Glutamatergic neuron (in vitro differentiated cells): ENCODE data around the gene NKIRAS1. TPM values are rescaled to one million over a fixed set of nuclear protein-coding genes. Genes with fewer than 3 reads are reported as not detected.
"Not testable (repeated sequence)": the region's sequence is repeated elsewhere in the genome, so short reads cannot be mapped to it uniquely, and the experiment has no call there.

Source experiments
- DNase-seq: peaks from one replicate; pipeline ENCODE4 v3.0.0; 2022
- H3K27ac Mint-ChIP-seq: one replicate; pipeline ENCODE4 v1.8.0; 2020; ENCODE audit warnings: mild to moderate bottlenecking, mixed read lengths, inconsistent platforms; ENCODE audit not compliant: unreplicated experiment
- H3K27me3 Mint-ChIP-seq: one replicate; pipeline ENCODE4 v1.8.0; 2020; ENCODE audit warnings: mild to moderate bottlenecking, moderate library complexity, mixed read lengths, inconsistent platforms; ENCODE audit not compliant: unreplicated experiment
- H3K36me3 Mint-ChIP-seq: one replicate; pipeline ENCODE4 v1.8.0; 2020; ENCODE audit warnings: mild to moderate bottlenecking, mixed read lengths, inconsistent platforms; ENCODE audit not compliant: unreplicated experiment
- H3K4me1 Mint-ChIP-seq: one replicate; pipeline ENCODE4 v1.8.0; 2020; ENCODE audit warnings: mild to moderate bottlenecking, low read depth, mixed read lengths, inconsistent platforms; ENCODE audit not compliant: unreplicated experiment
- H3K4me3 Mint-ChIP-seq: one replicate; pipeline ENCODE4 v1.8.0; 2020; ENCODE audit warnings: mild to moderate bottlenecking, mixed read lengths, inconsistent platforms; ENCODE audit not compliant: unreplicated experiment
- H3K9me3 Mint-ChIP-seq: one replicate; pipeline ENCODE4 v1.8.0; 2020; ENCODE audit warnings: mild to moderate bottlenecking, moderate library complexity, mixed read lengths, inconsistent platforms; ENCODE audit not compliant: unreplicated experiment
- CTCF ChIP-seq: fragments of 200-600 bp; sonication (generic); IDR thresholded peaks from one replicate; pipeline ENCODE4 v1.5.0; 2021; ENCODE audit not compliant: partially characterized antibody, unreplicated experiment
- total RNA-seq: library from RNA; stranded (reverse); fragmentation: NEBNext Ultra II Directional; extraction: Animal tissue kit (Norgen Biotek cat#: 25700); gene quantifications from one replicate; pipeline ENCODE4 v1.2.1, GENCODE V29; 2021; ENCODE audit not compliant: unreplicated experiment

The NKIRAS1 gene
- total RNA-seq, 1 donor from 2014 or later, result 12.6 TPM

- Mint-ChIP-seq H3K4me3 (no peak overlapping the region), H3K4me1 (peaks cover 32% of the 10 kb centered on the region), H3K9me3 (peaks cover 8% of the 10 kb centered on the region), H3K27me3 (peaks cover 2% of the 10 kb centered on the region), H3K36me3 (no peaks in the 10 kb centered on the region), H3K27ac (no peak overlapping the region)
- no peak for TF ChIP-seq CTCF
- DNase-seq, result no peak
These were observed 55.1 kb downstream of the NKIRAS1 start for GRCh38 chr3:23861689-23862088.

- H3K27me3 Mint-ChIP-seq, result peaks cover 2% of the 10 kb centered on the region
- DNase-seq, result no peak
- no peaks in the 10 kb centered on the region for H3K36me3 Mint-ChIP-seq
- no peak overlapping the region for H3K4me3 Mint-ChIP-seq
- TF ChIP-seq CTCF, result no peak
- peaks cover 19% of the 10 kb centered on the region for H3K4me1 Mint-ChIP-seq
- H3K27ac Mint-ChIP-seq, result no peak overlapping the region
- peaks cover 5% of the 10 kb centered on the region for H3K9me3 Mint-ChIP-seq
These were observed 56.9 kb downstream of the NKIRAS1 start for GRCh38 chr3:23859839-23860382.

- H3K4me3 Mint-ChIP-seq, result no peak overlapping the region
- peaks cover under 1% of the 10 kb centered on the region for H3K27me3 Mint-ChIP-seq
- TF ChIP-seq CTCF, result no peak
- H3K9me3 Mint-ChIP-seq, result peaks cover 5% of the 10 kb centered on the region
- DNase-seq, result no peak
- no peaks in the 10 kb centered on the region for H3K36me3 Mint-ChIP-seq
- H3K27ac Mint-ChIP-seq, result no peak overlapping the region
- peaks cover 15% of the 10 kb centered on the region for H3K4me1 Mint-ChIP-seq
These were observed 57.6 kb downstream of the NKIRAS1 start for GRCh38 chr3:23859012-23859743.

GRCh38 chr3:23856286-23856685, 60.5 kb downstream of the NKIRAS1 start:
- no peaks in the 10 kb centered on the region for H3K27me3 Mint-ChIP-seq
- H3K9me3 Mint-ChIP-seq, result peaks cover 2% of the 10 kb centered on the region
- no peaks in the 10 kb centered on the region for H3K36me3 Mint-ChIP-seq
- H3K4me3 Mint-ChIP-seq, result no peak overlapping the region
- no peak for TF ChIP-seq CTCF
- DNase-seq, result no peak
- peaks cover 9% of the 10 kb centered on the region for H3K4me1 Mint-ChIP-seq
- no peak overlapping the region for H3K27ac Mint-ChIP-seq

- not testable (repeated sequence) for H3K4me1 Mint-ChIP-seq, H3K9me3 Mint-ChIP-seq, H3K4me3 Mint-ChIP-seq
These were observed 67.3 kb downstream of the NKIRAS1 start for GRCh38 chr3:23849462-23849861.

More at GRCh38 chr3:23849462-23849861, 67.3 kb downstream of the NKIRAS1 start:
- DNase-seq, H3K27me3 Mint-ChIP-seq, H3K27ac Mint-ChIP-seq, H3K36me3 Mint-ChIP-seq: not testable (repeated sequence)
